Umbilical cord (tissue), 2 donors: ENCODE results near the gene F8A2. TPM values are rescaled to one million over a fixed set of nuclear protein-coding genes. Genes with fewer than 3 reads are reported as not detected.
"Not testable (repeated sequence)": the region's sequence is repeated elsewhere in the genome, so short reads cannot be mapped to it uniquely, and the experiment has no call there.

Source experiments
- DNase-seq: peaks from one replicate; pipeline ENCODE4 v3.0.0-alpha.2; 2015; ENCODE audit warnings: low spot score
- total RNA-seq: library from RNA; depleted of rRNA; stranded (reverse); fragments of >200 nt; gene quantifications from one replicate; pipeline ENCODE4 v1.2.3, GENCODE V29; 2014; ENCODE audit warnings: low replicate concordance; ENCODE audit not compliant: insufficient read depth

Gene F8A2
- total RNA-seq, result 0.72 TPM

GRCh38 chrX:155381843-155382528, at the start of gene F8A2:
Gene F8A2 (plus strand): TSS chrX:155382095. CDS start chrX:155382115, 20 bp downstream.
- not testable (repeated sequence) for DNase-seq

GRCh38 chrX:155333544-155334100, 48.3 kb upstream of the F8A2 start:
- DNase-seq, result no peak

- DNase-seq, result peak; percentile 60
Observed at GRCh38 chrX:155334486-155335336, 47.2 kb upstream of the F8A2 start, which contains the start of gene CLIC2. Gene CLIC2 (minus strand): TSS chrX:155334614. CDS start chrX:155334427, 187 bp downstream.

- not testable (repeated sequence) for DNase-seq
Observed at GRCh38 chrX:155335337-155335712, 46.6 kb upstream of the F8A2 start.

GRCh38 chrX:155345689-155346088, 36.2 kb upstream of the F8A2 start:
- DNase-seq, result not testable (repeated sequence)

- DNase-seq, result not testable (repeated sequence)
Observed at GRCh38 chrX:155349448-155349847, 32.4 kb upstream of the F8A2 start.

GRCh38 chrX:155363712-155364111, 18.2 kb upstream of the F8A2 start:
- DNase-seq, result not testable (repeated sequence)

GRCh38 chrX:155373777-155374458, 8.0 kb upstream of the F8A2 start:
- not testable (repeated sequence) for DNase-seq

- DNase-seq, result not testable (repeated sequence)
Observed at GRCh38 chrX:155379802-155380201, 2.1 kb upstream of the F8A2 start.

GRCh38 chrX:155382529-155382967, 653 bp downstream of the F8A2 start:
- not testable (repeated sequence) for DNase-seq

- DNase-seq, result no peak
Observed at GRCh38 chrX:155389634-155390033, 7.7 kb downstream of the F8A2 start.

GRCh38 chrX:155394747-155395276, 12.9 kb downstream of the F8A2 start:
- not testable (repeated sequence) for DNase-seq

- DNase-seq, result no peak
Observed at GRCh38 chrX:155406429-155406828, 24.5 kb downstream of the F8A2 start.

- DNase-seq, result no peak
Observed at GRCh38 chrX:155417769-155418168, 35.9 kb downstream of the F8A2 start.

Other genes starting within 250 kb of the F8A2 start
- gene VBP1, start 165.6 kb upstream of the F8A2 start, total RNA-seq, result 71.5 TPM
- gene RAB39B, start 117.6 kb upstream of the F8A2 start, total RNA-seq, result 7.7 TPM
- 0.96 TPM for gene CLIC2, start 47.5 kb upstream of the F8A2 start, total RNA-seq
- not detected for gene F8A3, start 76.5 kb downstream of the F8A2 start, total RNA-seq
- gene SPRY3, start 230.5 kb downstream of the F8A2 start, total RNA-seq, result 5.8 TPM
- gene TMLHE, start 230.9 kb downstream of the F8A2 start, total RNA-seq, result 10.4 TPM